ENCODE data around the gene SRSF10. TPM values are rescaled to one million over a fixed set of nuclear protein-coding genes. Genes with fewer than 3 reads are reported as not detected.

The SRSF10 gene
- polyA plus RNA-seq, 1 donor (not counting 4 experiments of a cell fraction or from before 2014, with no cell fraction given) = 116 TPM

DNA sequence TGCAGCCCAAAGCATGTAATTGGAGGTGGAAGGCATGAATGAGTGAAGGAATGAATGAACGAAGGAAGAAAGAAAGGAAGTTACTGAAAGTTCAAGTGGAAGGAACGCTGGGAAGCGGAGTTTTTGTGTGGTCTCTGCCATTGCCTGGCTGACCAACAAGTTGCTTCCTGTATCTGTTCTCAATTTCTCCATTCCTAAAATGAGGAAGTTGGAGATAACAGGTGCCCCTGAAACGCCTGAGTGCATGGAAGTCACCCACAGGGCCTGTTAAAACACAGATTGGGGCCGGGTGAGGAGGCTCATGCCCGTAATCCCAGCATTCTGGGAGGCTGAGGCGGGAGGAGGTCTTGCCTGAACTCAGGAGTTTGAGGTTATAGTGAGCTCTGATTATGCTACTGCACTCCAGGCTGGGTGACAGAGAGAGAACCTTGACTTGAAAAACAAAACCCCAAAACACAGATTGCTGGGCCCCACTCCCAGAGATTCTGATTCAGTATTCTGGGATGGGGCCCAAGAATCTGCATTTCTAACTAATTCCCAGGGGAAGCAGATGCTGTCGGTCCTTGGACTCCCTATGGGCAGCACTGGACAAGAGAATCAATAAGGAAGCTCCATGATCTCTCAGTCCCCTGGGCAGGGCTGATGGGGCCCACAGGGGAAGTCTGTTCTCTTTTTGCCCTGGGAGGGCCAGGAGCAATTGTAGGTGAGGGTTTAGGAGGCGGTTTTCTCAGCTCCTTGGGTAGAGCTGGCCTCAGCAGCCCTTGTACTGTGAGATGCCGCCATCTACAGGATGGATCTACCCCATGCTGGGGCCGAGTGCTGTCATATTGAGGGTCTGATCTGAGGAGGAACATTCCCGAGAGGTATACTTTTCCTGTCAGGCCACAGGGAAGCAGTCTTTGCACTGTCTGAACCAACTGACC lies 63.7 kb downstream of the SRSF10 start:
- Histone ChIP-seq H3K9me1 (ENCODE audit: control insufficient read depth, extremely low read depth, insufficient read depth, low read length) (no peaks in the 10 kb centered on the region), H3K79me2 (ENCODE audit: control insufficient read depth, insufficient read depth, low read length) (no peaks in the 10 kb centered on the region), H3K9ac (ENCODE audit: control insufficient read depth, extremely low read depth, insufficient read depth, low read length) (no peak overlapping the region), H3K27ac (ENCODE audit: control insufficient read depth, insufficient read depth, low read length) (no peak overlapping the region), H4K20me1 (ENCODE audit: control insufficient read depth, extremely low read depth, insufficient read depth, low read length) (no peaks in the 10 kb centered on the region), H3K4me3 (ENCODE audit: control insufficient read depth in 2 of 3, extremely low read depth in 1 of 3, insufficient read depth in 2 of 3, low read depth in 1 of 3, low read length in 3 of 3) (no peak overlapping the region), H3K36me3 (ENCODE audit: control insufficient read depth in 2 of 2, extremely low read depth in 1 of 2, insufficient read depth in 2 of 2, low read length in 2 of 2) (no peaks in the 10 kb centered on the region), H3K4me1 (ENCODE audit: control insufficient read depth, extremely low read depth, insufficient read depth, low read length) (no peaks in the 10 kb centered on the region), H3K9me3 (ENCODE audit: control insufficient read depth, low read depth, low read length) (no peaks in the 10 kb centered on the region), H2AFZ (ENCODE audit: control insufficient read depth, low read length) (no peak overlapping the region), H3K27me3 (ENCODE audit: control insufficient read depth, extremely low read depth, insufficient read depth, low read length) (no peaks in the 10 kb centered on the region), H3K4me2 (ENCODE audit: control insufficient read depth, extremely low read depth, insufficient read depth, low read depth, low read length) (no peak overlapping the region)
- DNase-seq (ENCODE audit: low read depth, low spot score) = no peak
- no peak for FAIRE-seq
- TF ChIP-seq EZH2 (IDR thresholded peaks at IDR 0.05; ENCODE audit: low read length) (no peak), CTCF (optimal IDR thresholded peaks at IDR 0.05 in 1 of 3, IDR thresholded peaks at IDR 0.05 in 1 of 3, conservative IDR thresholded peaks at IDR 0.05 in 1 of 3; ENCODE audit: extremely low read depth in 1 of 3, insufficient read depth in 2 of 3, low read length in 3 of 3) (peak; percentile 64 to 89 (median 80))
- dilution Hi-C loops (cut with MboI; ENCODE audit: extremely low pct_ligation_motif_present, low sequenced_read_pairs) = no loop called here

- Histone ChIP-seq H3K4me3 (ENCODE audit: control insufficient read depth in 2 of 3, extremely low read depth in 1 of 3, insufficient read depth in 2 of 3, low read depth in 1 of 3, low read length in 3 of 3) (no peak overlapping the region), H4K20me1 (ENCODE audit: control insufficient read depth, extremely low read depth, insufficient read depth, low read length) (no peaks in the 10 kb centered on the region), H3K9me1 (ENCODE audit: control insufficient read depth, extremely low read depth, insufficient read depth, low read length) (no peaks in the 10 kb centered on the region), H3K4me2 (ENCODE audit: control insufficient read depth, extremely low read depth, insufficient read depth, low read depth, low read length) (no peak overlapping the region), H3K36me3 (ENCODE audit: control insufficient read depth in 2 of 2, extremely low read depth in 1 of 2, insufficient read depth in 2 of 2, low read length in 2 of 2) (no peaks in the 10 kb centered on the region), H2AFZ (ENCODE audit: control insufficient read depth, low read length) (no peak overlapping the region), H3K79me2 (ENCODE audit: control insufficient read depth, insufficient read depth, low read length) (no peaks in the 10 kb centered on the region), H3K9ac (ENCODE audit: control insufficient read depth, extremely low read depth, insufficient read depth, low read length) (no peak overlapping the region), H3K27ac (ENCODE audit: control insufficient read depth, insufficient read depth, low read length) (no peak overlapping the region), H3K27me3 (ENCODE audit: control insufficient read depth, extremely low read depth, insufficient read depth, low read length) (peaks cover 5% of the 10 kb centered on the region), H3K9me3 (ENCODE audit: control insufficient read depth, low read depth, low read length) (no peaks in the 10 kb centered on the region), H3K4me1 (ENCODE audit: control insufficient read depth, extremely low read depth, insufficient read depth, low read length) (no peaks in the 10 kb centered on the region)
- no peak for TF ChIP-seq CTCF (optimal IDR thresholded peaks at IDR 0.05 in 1 of 3, IDR thresholded peaks at IDR 0.05 in 1 of 3, conservative IDR thresholded peaks at IDR 0.05 in 1 of 3; ENCODE audit: extremely low read depth in 1 of 3, insufficient read depth in 2 of 3, low read length in 3 of 3)
- no peak for TF ChIP-seq EZH2 (IDR thresholded peaks at IDR 0.05; ENCODE audit: low read length)
- FAIRE-seq (no peak), DNase-seq (ENCODE audit: low read depth, low spot score) (no peak)
- dilution Hi-C loops (cut with MboI; ENCODE audit: extremely low pct_ligation_motif_present, low sequenced_read_pairs) = no loop called here
Measured at GRCh38 chr1:23915466-23915865, 64.7 kb downstream of the SRSF10 start.

Data from keratinocyte (primary cell).